GM13977 (cell line): ENCODE data around the gene CLCN6.

Experiments
- DNase-seq: peaks from one replicate; pipeline ENCODE4 v3.0.0; 2012; ENCODE audit warnings: low spot score
- CTCF ChIP-seq: IDR thresholded peaks from 2 replicates; pipeline ENCODE4 v1.5.1; 2012; ENCODE audit warnings: mild to moderate bottlenecking, control low read depth; ENCODE audit not compliant: insufficient read depth; ENCODE audit errors: extremely low read depth, missing control alignments
- in situ Hi-C: fragments of 300-500 bp; cut with MboI; formaldehyde crosslinking; loops from one replicate; pipeline ENCODE4 v1.12.0; 2022; ENCODE audit warnings: low sequenced_read_pairs, low pct_unique_long_range_greater_than_20kb, mixed read lengths, inconsistent platforms; ENCODE audit not compliant: unreplicated experiment

The CLCN6 gene

GRCh38 chr1:11770011-11770410, 36.0 kb upstream of the CLCN6 start:
- DNase-seq, result no peak
- in situ Hi-C loops, result no loop called here
- TF ChIP-seq CTCF, result no peak

- in situ Hi-C loops, result no loop called here
- no peak for DNase-seq
- no peak for TF ChIP-seq CTCF
Observed at GRCh38 chr1:11771481-11772043, 34.4 kb upstream of the CLCN6 start.

DNA sequence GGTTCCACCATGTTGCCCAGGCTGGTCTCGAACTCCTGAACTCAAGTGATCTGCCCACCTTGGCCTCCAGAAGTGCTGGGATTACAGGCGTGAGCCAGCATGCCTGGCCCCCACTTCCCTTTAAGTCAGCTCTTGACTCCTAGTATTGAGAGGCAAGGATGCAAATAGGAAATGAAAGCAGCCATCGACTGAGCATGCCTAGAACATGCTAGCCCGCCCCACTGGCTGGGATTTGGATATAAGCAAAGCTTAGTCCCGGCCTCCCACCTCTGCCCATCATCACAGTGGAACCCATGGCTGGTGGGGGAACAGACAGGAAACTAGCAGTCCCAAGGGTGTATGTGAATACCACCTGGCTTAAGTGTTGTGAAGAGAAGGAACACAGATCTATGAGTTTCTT, 33.5 kb upstream of the CLCN6 start:
- no peak for DNase-seq
- TF ChIP-seq CTCF, result no peak
- in situ Hi-C loops, result no loop called here

GRCh38 chr1:11774753-11775152, 31.2 kb upstream of the CLCN6 start:
- in situ Hi-C loops, result no loop called here
- no peak for TF ChIP-seq CTCF
- DNase-seq, result no peak

- TF ChIP-seq CTCF, result no peak
- in situ Hi-C loops, result no loop called here
Observed at GRCh38 chr1:11777658-11778322, 28.2 kb upstream of the CLCN6 start.

DNA sequence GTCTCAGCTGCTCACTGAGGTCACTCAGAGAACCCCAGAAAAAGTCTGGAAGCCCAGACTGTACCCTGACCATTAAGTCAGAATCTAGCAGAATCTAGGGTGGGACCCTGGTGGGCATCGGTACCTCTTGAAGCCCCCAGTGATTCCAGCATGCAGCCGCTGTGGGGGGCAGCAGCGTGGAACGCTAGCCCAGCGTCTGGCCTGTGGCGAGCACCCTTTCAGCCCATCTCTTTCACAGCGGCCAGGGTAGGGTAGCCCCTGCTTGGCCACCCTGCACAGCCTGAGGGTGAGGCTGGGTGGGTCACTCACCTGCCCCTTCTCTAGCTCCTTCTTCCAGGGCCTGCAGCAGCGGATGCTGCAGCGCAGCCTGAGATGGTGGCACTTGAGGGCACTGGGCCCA, 27.7 kb upstream of the CLCN6 start:
- no peak for DNase-seq
- in situ Hi-C loops, result no loop called here
- no peak for TF ChIP-seq CTCF

More at GRCh38 chr1:11777658-11778322, 28.2 kb upstream of the CLCN6 start:
- DNase-seq, result no peak
